HG03575 (cell line): ENCODE data around the gene FOXN3.
A peak's percentile ranks its signal among the peaks of the same experiment; 100 is the strongest.

ENCODE experiments used
- ATAC-seq: cut with Tn5 transposase; IDR thresholded peaks from one replicate; pipeline ENCODE4 v1.9.1; 2021; ENCODE audit not compliant: unreplicated experiment, insufficient number of reproducible peaks, low FRiP score; ENCODE audit errors: extremely low read depth

Gene FOXN3

GRCh38 chr14:89319687-89320086, 97.3 kb downstream of the FOXN3 start:
- no peak for ATAC-seq

- peak; percentile 43 for ATAC-seq
Observed at GRCh38 chr14:89317051-89317691, 99.9 kb downstream of the FOXN3 start.

- ATAC-seq, result no peak
Observed at GRCh38 chr14:89315493-89316470, 101.3 kb downstream of the FOXN3 start.

- ATAC-seq, result no peak
Observed at GRCh38 chr14:89314274-89314673, 102.8 kb downstream of the FOXN3 start.

GRCh38 chr14:89312932-89313331, 104.1 kb downstream of the FOXN3 start:
- ATAC-seq, result no peak

- ATAC-seq, result no peak
Observed at GRCh38 chr14:89310211-89310610, 106.8 kb downstream of the FOXN3 start.

GRCh38 chr14:89309670-89310177, 107.3 kb downstream of the FOXN3 start:
- no peak for ATAC-seq

GRCh38 chr14:89308232-89308959, 108.6 kb downstream of the FOXN3 start:
- no peak for ATAC-seq

- no peak for ATAC-seq
Observed at GRCh38 chr14:89307409-89307808, 109.6 kb downstream of the FOXN3 start.

GRCh38 chr14:89304972-89305703, 111.9 kb downstream of the FOXN3 start:
- ATAC-seq, result no peak

- ATAC-seq, result no peak
Observed at GRCh38 chr14:89304561-89304960, 112.5 kb downstream of the FOXN3 start.

- ATAC-seq, result peak; percentile 32
Observed at GRCh38 chr14:89303456-89304435, 113.3 kb downstream of the FOXN3 start.

- ATAC-seq, result no peak
Observed at GRCh38 chr14:89302396-89302950, 114.6 kb downstream of the FOXN3 start.

GRCh38 chr14:89299587-89299986, 117.4 kb downstream of the FOXN3 start:
- ATAC-seq, result no peak

GRCh38 chr14:89298056-89298834, 118.8 kb downstream of the FOXN3 start:
- no peak for ATAC-seq

- ATAC-seq, result no peak
Observed at GRCh38 chr14:89296281-89296745, 120.7 kb downstream of the FOXN3 start.

- no peak for ATAC-seq
Observed at GRCh38 chr14:89294872-89295271, 122.2 kb downstream of the FOXN3 start.
